C4-2B (cell line): ENCODE results near the gene PGRMC1.
A peak's percentile ranks its signal among the peaks of the same experiment; 100 is the strongest.

Experiments
- H3K27ac ChIP-seq: fragments of 450-650 bp; 2 replicates; pipeline ENCODE4 v1.5.1; 2017
- CTCF ChIP-seq: fragments of 450-650 bp; conservative IDR thresholded peaks from 2 replicates; pipeline ENCODE4 v1.5.1; 2017; ENCODE audit warnings: mild to moderate bottlenecking
- ZFX ChIP-seq: fragments of 450-650 bp; IDR thresholded peaks from 2 replicates; pipeline ENCODE4 v1.6.1; 2017

The PGRMC1 gene

GRCh38 chrX:119235872-119236622, at the start of gene PGRMC1:
Gene PGRMC1 (plus strand): TSS chrX:119236285. CDS start chrX:119236364, 79 bp downstream.
- peak within 1 kb of the TSS; percentile 98 for H3K27ac ChIP-seq
- TF ChIP-seq ZFX (0 out of 2 replicates have a peak, but pooled peaks have one; percentile 32), CTCF (no peak)

- no peak for TF ChIP-seq ZFX
- TF ChIP-seq CTCF, result no peak
- no peak overlapping the region for H3K27ac ChIP-seq
Measured at GRCh38 chrX:119186763-119187162, 49.3 kb upstream of the PGRMC1 start.

- TF ChIP-seq CTCF, result no peak
- TF ChIP-seq ZFX, result no peak
- no peak overlapping the region for H3K27ac ChIP-seq
Measured at GRCh38 chrX:119187298-119187697, 48.8 kb upstream of the PGRMC1 start.

- TF ChIP-seq CTCF, result no peak
- no peak for TF ChIP-seq ZFX
- H3K27ac ChIP-seq, result no peak overlapping the region
Measured at GRCh38 chrX:119189115-119189514, 47.0 kb upstream of the PGRMC1 start.

GRCh38 chrX:119189595-119189994, 46.5 kb upstream of the PGRMC1 start:
- no peak for TF ChIP-seq CTCF
- TF ChIP-seq ZFX, result no peak

GRCh38 chrX:119190091-119190681, 45.9 kb upstream of the PGRMC1 start:
- no peak overlapping the region for H3K27ac ChIP-seq
- TF ChIP-seq CTCF (no peak), ZFX (no peak)

More at GRCh38 chrX:119189595-119189994, 46.5 kb upstream of the PGRMC1 start:
- no peak overlapping the region for H3K27ac ChIP-seq

- H3K27ac ChIP-seq, result no peak overlapping the region
- no peak for TF ChIP-seq ZFX
- no peak for TF ChIP-seq CTCF
Measured at GRCh38 chrX:119190831-119191230, 45.3 kb upstream of the PGRMC1 start.
